ENCODE results near the gene ANKRD11.

Gene ANKRD11

DNA sequence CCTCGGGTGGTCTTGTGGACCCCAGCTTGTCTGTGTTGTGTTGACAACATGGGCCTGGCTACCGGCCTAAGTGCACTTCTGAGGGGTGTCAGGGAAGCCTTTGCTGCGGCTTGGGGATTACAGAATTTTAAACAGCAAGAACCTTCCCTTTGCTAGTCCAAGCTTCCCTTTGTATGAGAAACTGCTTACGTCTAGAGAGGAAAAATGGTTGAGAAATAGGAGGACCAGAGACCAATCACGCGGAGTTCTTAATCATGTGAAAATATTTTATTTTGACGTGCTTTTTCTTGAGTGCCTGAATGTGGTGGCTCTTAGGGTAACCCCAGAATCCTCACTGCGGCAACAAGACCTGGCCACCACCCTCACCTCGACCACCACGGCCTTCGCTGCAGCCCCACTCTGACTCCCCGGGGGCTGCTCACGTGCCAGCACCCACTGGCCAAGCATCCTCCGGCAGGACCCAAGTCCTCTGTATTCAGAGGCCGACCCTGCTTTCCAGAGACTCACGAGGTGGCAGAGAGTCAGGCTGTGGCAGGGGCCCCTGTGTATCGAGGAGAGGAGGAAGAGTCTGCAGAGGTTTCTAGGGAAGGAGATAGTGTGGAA is 191.6 kb downstream of the ANKRD11 start:
- Histone ChIP-seq H3K9me3 (ENCODE audit: severe bottlenecking) (no peaks in the 10 kb centered on the region), H3K4me3 (ENCODE audit: severe bottlenecking) (no peak overlapping the region), H3K27me3 (ENCODE audit: insufficient read depth, poor library complexity, severe bottlenecking) (no peaks in the 10 kb centered on the region), H3K4me1 (ENCODE audit: insufficient read depth, poor library complexity, severe bottlenecking) (peaks cover 19% of the 10 kb centered on the region), H3K27ac (ENCODE audit: poor library complexity, severe bottlenecking) (no peak overlapping the region), H3K36me3 (ENCODE audit: low read depth) (peaks cover 59% of the 10 kb centered on the region)
- TF ChIP-seq, protein P1, sequence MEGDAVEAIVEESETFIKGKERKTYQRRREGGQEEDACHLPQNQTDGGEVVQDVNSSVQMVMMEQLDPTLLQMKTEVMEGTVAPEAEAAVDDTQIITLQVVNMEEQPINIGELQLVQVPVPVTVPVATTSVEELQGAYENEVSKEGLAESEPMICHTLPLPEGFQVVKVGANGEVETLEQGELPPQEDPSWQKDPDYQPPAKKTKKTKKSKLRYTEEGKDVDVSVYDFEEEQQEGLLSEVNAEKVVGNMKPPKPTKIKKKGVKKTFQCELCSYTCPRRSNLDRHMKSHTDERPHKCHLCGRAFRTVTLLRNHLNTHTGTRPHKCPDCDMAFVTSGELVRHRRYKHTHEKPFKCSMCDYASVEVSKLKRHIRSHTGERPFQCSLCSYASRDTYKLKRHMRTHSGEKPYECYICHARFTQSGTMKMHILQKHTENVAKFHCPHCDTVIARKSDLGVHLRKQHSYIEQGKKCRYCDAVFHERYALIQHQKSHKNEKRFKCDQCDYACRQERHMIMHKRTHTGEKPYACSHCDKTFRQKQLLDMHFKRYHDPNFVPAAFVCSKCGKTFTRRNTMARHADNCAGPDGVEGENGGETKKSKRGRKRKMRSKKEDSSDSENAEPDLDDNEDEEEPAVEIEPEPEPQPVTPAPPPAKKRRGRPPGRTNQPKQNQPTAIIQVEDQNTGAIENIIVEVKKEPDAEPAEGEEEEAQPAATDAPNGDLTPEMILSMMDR (IDR thresholded peaks at IDR 0.05; ENCODE audit: poor library complexity, severe bottlenecking): no peak
- DNase-seq (ENCODE audit: low spot score) (no peak), ATAC-seq (ENCODE audit: low read depth) (no peak)

DNA sequence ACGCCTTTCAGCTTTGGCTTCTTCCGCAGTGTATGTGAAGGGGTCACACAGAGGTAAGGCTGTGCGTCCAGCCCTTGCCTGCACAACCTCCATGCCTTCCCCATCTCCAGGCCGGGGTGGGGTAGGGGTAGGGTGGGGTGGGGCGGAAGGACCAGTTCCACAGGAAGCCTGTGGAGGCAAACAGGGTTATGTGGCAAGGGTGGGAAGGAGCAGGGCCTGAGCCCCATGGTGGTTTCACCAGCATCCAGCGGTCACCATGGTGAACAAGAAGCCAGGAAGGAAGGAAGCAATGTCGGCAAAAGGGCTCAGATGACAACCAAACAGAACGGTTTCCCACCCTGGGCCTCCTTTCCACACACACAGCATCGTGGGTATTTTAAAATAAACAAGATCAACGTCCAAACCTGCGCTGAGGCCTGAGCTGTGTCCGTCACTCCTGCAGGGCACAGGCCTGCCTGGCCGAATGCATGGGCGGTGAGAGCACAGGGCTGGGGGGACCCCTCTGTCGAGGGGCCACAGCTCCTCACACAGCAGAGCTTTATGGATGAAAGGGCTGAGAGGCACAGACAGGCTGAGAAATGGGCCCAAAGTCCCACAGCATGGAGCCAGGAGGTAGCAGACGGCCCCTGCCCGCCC is 192.3 kb downstream of the ANKRD11 start:
- TF ChIP-seq, protein P1 (IDR thresholded peaks at IDR 0.05; ENCODE audit: poor library complexity, severe bottlenecking): no peak
- Histone ChIP-seq H3K9me3 (ENCODE audit: severe bottlenecking) (no peaks in the 10 kb centered on the region), H3K27ac (ENCODE audit: poor library complexity, severe bottlenecking) (no peak overlapping the region), H3K4me1 (ENCODE audit: insufficient read depth, poor library complexity, severe bottlenecking) (peaks cover 19% of the 10 kb centered on the region), H3K27me3 (ENCODE audit: insufficient read depth, poor library complexity, severe bottlenecking) (no peaks in the 10 kb centered on the region), H3K36me3 (ENCODE audit: low read depth) (peaks cover 52% of the 10 kb centered on the region), H3K4me3 (ENCODE audit: severe bottlenecking) (no peak overlapping the region)
- no peak for ATAC-seq (ENCODE audit: low read depth)
- no peak for DNase-seq (ENCODE audit: low spot score)

- TF ChIP-seq, protein P1 (IDR thresholded peaks at IDR 0.05; ENCODE audit: poor library complexity, severe bottlenecking): no peak
- Histone ChIP-seq H3K36me3 (ENCODE audit: low read depth) (peaks cover 45% of the 10 kb centered on the region), H3K9me3 (ENCODE audit: severe bottlenecking) (no peaks in the 10 kb centered on the region), H3K27me3 (ENCODE audit: insufficient read depth, poor library complexity, severe bottlenecking) (no peaks in the 10 kb centered on the region), H3K4me3 (ENCODE audit: severe bottlenecking) (no peak overlapping the region), H3K27ac (ENCODE audit: poor library complexity, severe bottlenecking) (no peak overlapping the region), H3K4me1 (ENCODE audit: insufficient read depth, poor library complexity, severe bottlenecking) (peaks cover 14% of the 10 kb centered on the region)
- no peak for ATAC-seq (ENCODE audit: low read depth)
- DNase-seq (ENCODE audit: low spot score): no peak
These were observed 193.0 kb downstream of the ANKRD11 start for GRCh38 chr16:89297156-89297874.

DNA sequence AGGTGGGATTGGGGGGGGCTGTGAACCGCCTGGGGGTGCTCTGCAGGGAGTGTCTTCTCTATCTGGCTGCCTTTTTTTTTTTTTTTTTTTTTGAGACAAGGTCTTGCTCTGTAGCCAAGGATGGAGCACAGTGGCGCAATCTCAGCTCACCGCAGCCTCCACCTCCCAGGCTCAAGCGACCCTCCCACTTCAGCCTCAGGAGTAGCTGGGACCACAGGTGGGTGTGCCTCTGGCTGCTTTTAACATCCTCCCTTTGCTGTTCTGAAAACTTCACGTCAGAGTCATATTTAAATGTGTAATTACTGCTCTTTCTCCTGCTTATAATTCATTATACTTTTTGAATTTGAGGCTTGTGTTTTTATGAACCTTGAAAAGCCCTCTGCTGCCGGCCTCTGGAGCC is 194.4 kb downstream of the ANKRD11 start:
- Histone ChIP-seq H3K36me3 (ENCODE audit: low read depth) (peaks cover 43% of the 10 kb centered on the region), H3K27ac (ENCODE audit: poor library complexity, severe bottlenecking) (no peak overlapping the region)
- TF ChIP-seq, protein P1 (IDR thresholded peaks at IDR 0.05; ENCODE audit: poor library complexity, severe bottlenecking): no peak

More for the DNA sequence above, 194.4 kb downstream of the ANKRD11 start:
- Histone ChIP-seq H3K4me3 (ENCODE audit: severe bottlenecking) (no peak overlapping the region), H3K4me1 (ENCODE audit: insufficient read depth, poor library complexity, severe bottlenecking) (peaks cover under 1% of the 10 kb centered on the region), H3K27me3 (ENCODE audit: insufficient read depth, poor library complexity, severe bottlenecking) (no peaks in the 10 kb centered on the region), H3K9me3 (ENCODE audit: severe bottlenecking) (no peaks in the 10 kb centered on the region)
- DNase-seq (ENCODE audit: low spot score) (no peak), ATAC-seq (ENCODE audit: low read depth) (no peak)
